Adrenal gland (tissue), 5 donors: Measurements from ENCODE around the gene LRRC57.

Experiments
- POLR2A ChIP-seq, 2 donors: fragments of 450-650 bp; IDR thresholded peaks; one replicate each; pipeline ENCODE4 v1.6.1; 2017; ENCODE audit warnings: antibody characterized with exemption in 2 of 2, mild to moderate bottlenecking in 2 of 2, moderate library complexity in 1 of 2
- TF ChIP-seq, protein P1 (sequence below), 6 experiments: fragments of 450-650 bp in 4 of 6; fragments of 200-600 bp in 2 of 6; sonication (generic) in 1 of 6; IDR thresholded peaks; 1 replicate in 5 of 6; 2 replicates in 1 of 6; pipeline versions ENCODE4 v1.5.1 to v1.8.0; 2016 to 2021; ENCODE audit warnings: antibody characterized with exemption in 6 of 6, mild to moderate bottlenecking in 2 of 6, moderate library complexity in 1 of 6
- donor health status: DM: no; HTN: no; CAD: no.

DNA sequence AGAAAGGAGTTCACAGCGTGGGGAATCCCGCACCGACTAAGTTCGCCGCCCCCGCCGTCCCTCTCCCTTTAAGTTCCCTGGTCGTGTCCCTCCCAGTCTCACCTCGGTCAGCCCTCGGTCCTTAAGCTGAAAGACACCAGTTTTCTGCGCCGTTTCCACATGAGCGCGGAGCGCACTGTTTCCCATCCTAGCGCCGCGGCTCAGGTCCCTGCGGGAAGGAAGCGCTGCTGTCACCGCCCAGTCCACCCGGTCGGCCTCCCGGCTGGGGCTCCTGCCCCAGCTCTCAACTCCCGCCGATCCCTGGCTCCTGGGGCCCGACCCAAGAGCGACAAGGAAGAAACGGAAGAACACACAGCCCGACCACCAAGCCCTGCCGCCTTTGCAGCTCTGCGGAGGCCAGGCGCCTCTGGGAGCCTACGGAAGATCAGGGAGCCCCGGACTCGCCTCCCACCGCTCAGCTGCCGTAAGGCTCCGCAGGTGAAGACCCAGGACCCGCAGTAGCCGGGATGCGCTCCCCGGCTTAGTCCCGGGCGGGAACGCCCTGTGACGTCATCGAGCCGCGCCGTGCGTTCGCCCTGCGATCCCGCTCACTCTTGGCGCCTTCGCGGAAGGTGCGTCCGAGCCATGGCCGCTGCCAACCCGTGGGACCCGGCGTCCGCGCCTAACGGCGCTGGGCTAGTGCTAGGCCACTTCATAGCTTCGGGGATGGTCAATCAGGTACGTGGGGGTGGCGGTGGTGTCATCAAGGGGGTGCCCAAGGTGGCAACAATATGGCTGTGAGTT is at the start of gene LRRC57, which contains the start of gene HAUS2:
- TF ChIP-seq, protein P1, sequence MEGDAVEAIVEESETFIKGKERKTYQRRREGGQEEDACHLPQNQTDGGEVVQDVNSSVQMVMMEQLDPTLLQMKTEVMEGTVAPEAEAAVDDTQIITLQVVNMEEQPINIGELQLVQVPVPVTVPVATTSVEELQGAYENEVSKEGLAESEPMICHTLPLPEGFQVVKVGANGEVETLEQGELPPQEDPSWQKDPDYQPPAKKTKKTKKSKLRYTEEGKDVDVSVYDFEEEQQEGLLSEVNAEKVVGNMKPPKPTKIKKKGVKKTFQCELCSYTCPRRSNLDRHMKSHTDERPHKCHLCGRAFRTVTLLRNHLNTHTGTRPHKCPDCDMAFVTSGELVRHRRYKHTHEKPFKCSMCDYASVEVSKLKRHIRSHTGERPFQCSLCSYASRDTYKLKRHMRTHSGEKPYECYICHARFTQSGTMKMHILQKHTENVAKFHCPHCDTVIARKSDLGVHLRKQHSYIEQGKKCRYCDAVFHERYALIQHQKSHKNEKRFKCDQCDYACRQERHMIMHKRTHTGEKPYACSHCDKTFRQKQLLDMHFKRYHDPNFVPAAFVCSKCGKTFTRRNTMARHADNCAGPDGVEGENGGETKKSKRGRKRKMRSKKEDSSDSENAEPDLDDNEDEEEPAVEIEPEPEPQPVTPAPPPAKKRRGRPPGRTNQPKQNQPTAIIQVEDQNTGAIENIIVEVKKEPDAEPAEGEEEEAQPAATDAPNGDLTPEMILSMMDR (IDR thresholded peaks at IDR 0.05) = peak in 1 of 6 experiments; percentile 6
- peak; percentile 67 to 79 for TF ChIP-seq POLR2A (IDR thresholded peaks at IDR 0.05)
